Heart left ventricle (tissue), 16 donors: ENCODE data around the gene ADH4. TPM values are rescaled to one million over a fixed set of nuclear protein-coding genes. Genes with fewer than 3 reads are reported as not detected.
"Not testable (repeated sequence)": the region's sequence is repeated elsewhere in the genome, so short reads cannot be mapped to it uniquely, and the experiment has no call there.

ENCODE experiments used
- ATAC-seq, 4 donors: fragments of 200-7000 bp; cut with Tn5 transposase; one replicate each; pipeline ENCODE4 v1.9.1; 2020 to 2022; ENCODE audit warnings: moderate library complexity in 4 of 4, mild to moderate bottlenecking in 3 of 4, moderate number of reproducible peaks in 1 of 4
- DNase-seq, 5 donors: peaks; one replicate each; pipeline ENCODE4 v3.0.0-alpha.2; 2020
- H3K27ac ChIP-seq, 12 donors: fragments of 200-600 bp; sonication (generic) in 4 of 12; one replicate each; pipeline versions ENCODE4 v1.5.0 to v1.8.0; 2016 to 2022; ENCODE audit warnings: mild to moderate bottlenecking in 2 of 12
- H3K27me3 ChIP-seq, 9 donors: fragments of 200-600 bp; sonication (generic) in 2 of 9; one replicate each; pipeline versions ENCODE4 v1.5.1 to v1.8.0; 2016 to 2022; ENCODE audit warnings: mild to moderate bottlenecking in 3 of 9
- H3K36me3 ChIP-seq, 9 donors: fragments of 200-600 bp; sonication (generic) in 2 of 9; one replicate each; pipeline versions ENCODE4 v1.5.0 to v1.8.0; 2018 to 2022; ENCODE audit warnings: mild to moderate bottlenecking in 2 of 9
- H3K4me1 ChIP-seq, 12 donors: fragments of 200-600 bp; sonication (generic) in 4 of 12; one replicate each; pipeline versions ENCODE4 v1.5.0 to v1.8.0; 2016 to 2022; ENCODE audit warnings: mild to moderate bottlenecking in 3 of 12
- H3K4me3 ChIP-seq, 12 donors: fragments of 200-600 bp; sonication (generic) in 4 of 12; one replicate each; pipeline versions ENCODE4 v1.5.0 to v1.8.0; 2017 to 2022; ENCODE audit warnings: mild to moderate bottlenecking in 9 of 12, moderate library complexity in 4 of 12
- H3K9me3 ChIP-seq, 12 donors: fragments of 200-600 bp; sonication (generic) in 4 of 12; one replicate each; pipeline versions ENCODE4 v1.5.0 to v1.8.0; 2016 to 2022; ENCODE audit warnings: mild to moderate bottlenecking in 1 of 12
- POLR2A ChIP-seq, 2 donors: fragments of 450-650 bp; IDR thresholded peaks; one replicate each; pipeline ENCODE4 v1.6.1; 2017; ENCODE audit warnings: antibody characterized with exemption in 2 of 2, mild to moderate bottlenecking in 2 of 2, moderate library complexity in 2 of 2
- WGBS, 4 donors: extraction: QIAGEN DNeasy Blood & Tissue Kit in 2 of 4; methylation state at CpG; one replicate each; pipeline versions ENCODE4 v1.1.5 to v1.1.7; 2013 to 2018; 5-methylcytosine and 5-hydroxymethylcytosine counted together
- intact Hi-C, 10 donors: fragments of 100-400 bp; cut with DNase I; formaldehyde crosslinking; loops; one replicate each; pipeline versions ENCODE4 v1.11.1 to v1.14.2; 2022
- long read RNA-seq, 3 donors: library from polyadenylated mRNA; unstranded; transcript quantifications; one replicate each; pipeline ENCODE4 v2.0.0, GENCODE V29; 2020 to 2021
- polyA plus RNA-seq, 2 donors: library from polyadenylated mRNA; stranded (reverse); fragments of 200-250 nt; gene quantifications; one replicate each; pipeline ENCODE4 v1.2.3, GENCODE V29; 2013
- total RNA-seq, 9 donors: library from RNA; depleted of rRNA in 2 of 9; stranded (reverse); fragments of >200 nt in 2 of 9; fragmentation: NEBNext Ultra II Directional in 3 of 9; extraction: Animal tissue kit (Norgen Biotek cat#: 25700) in 3 of 9; gene quantifications; one replicate each; pipeline versions ENCODE4 v1.1.0 to v1.2.4, GENCODE V29; 2016 to 2023
- TF ChIP-seq, protein P1 (sequence below), 12 donors: fragments of 200-600 bp; sonication (generic) in 4 of 12; IDR thresholded peaks; one replicate each; pipeline versions ENCODE4 v1.5.0 to v1.8.0; 2018 to 2022; ENCODE audit warnings: antibody characterized with exemption in 12 of 12, mild to moderate bottlenecking in 5 of 12
- donor health status: ischemic (EF 13 %, LVEDD 7.1; RV severe dilation, severe dysfunction).
- donor health status: healthy with polysubstance abuse.
- donor health status: DM: no; HTN: yes; CAD: no.
- donor health status: DM: no; HTN: no; CAD: no.
- donor health status: ischemic (EF 25% LVEDD 6.9; RV normal size, moderate dysfunction).
- donor health status: ischemic (EF 25% LVEDD 5.7; RV mildly dilated, moderate dysfunction).
- donor health status: healthy.
- donor health status: DM: yes; HTN: yes; CAD: no.
- donor health status: ischemic (EF 35%, LVEDD 5.7; RV mildly dilated, moderate dysfunction).
- donor health status: nonischemic (EF 11% LVEDD 7.7; RV severe dilation, severe dysfunction).
- donor health status: DM: yes; HTN: yes; CAD: no.
- donor health status: PGD.
- donor health status: ischemic (EF 29% LVEDD 5.4; RV normal size, mild dysfunction).
- donor health status: nonischemic (EF 23%, LVEDD 6.1; RV moderate dilation, normal function).

Gene ADH4
- total RNA-seq (not detected), polyA plus RNA-seq (under 1 TPM in 1 of 2 donors, not detected in 1; 0.12 TPM)
- long read RNA-seq, donor 1: 0 reads
- long read RNA-seq, donor 2: 0 reads
- long read RNA-seq, donor 3: 0 reads

DNA sequence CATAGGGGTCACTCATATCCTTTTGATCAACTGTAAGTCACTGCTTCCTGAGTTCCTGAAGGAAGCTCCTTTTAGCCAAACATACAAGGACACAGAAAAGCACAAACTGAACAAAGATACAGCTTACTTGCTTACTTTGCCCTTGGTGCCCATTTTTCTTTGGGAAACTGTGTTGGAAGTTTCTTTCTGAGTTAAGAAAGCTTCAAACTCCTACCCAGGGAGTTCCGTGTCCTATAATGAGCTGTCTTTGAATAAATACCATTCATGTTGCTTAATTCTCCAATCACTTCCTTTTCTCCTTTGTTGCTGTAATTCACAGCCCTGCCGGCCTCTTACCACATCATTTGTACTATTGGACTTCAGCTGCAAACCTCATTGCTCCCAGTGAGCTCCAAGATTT is at the start of gene ADH4:
Gene ADH4 (minus strand): TSS at position 228 of the 400 bp plus-strand sequence. CDS start 75 bp downstream, at position 153.
- no peak within 1 kb of the TSS for H3K4me3 ChIP-seq
- DNase-seq: no peak
- no peaks in the 10 kb centered on the region for H3K36me3 ChIP-seq
- no peak for ATAC-seq
- H3K27ac ChIP-seq: peak within 1 kb of the TSS in 2 of 12 donors; percentile 2 to 16
- H3K9me3 ChIP-seq: no peaks in the 10 kb centered on the region
- TF ChIP-seq, protein P1, sequence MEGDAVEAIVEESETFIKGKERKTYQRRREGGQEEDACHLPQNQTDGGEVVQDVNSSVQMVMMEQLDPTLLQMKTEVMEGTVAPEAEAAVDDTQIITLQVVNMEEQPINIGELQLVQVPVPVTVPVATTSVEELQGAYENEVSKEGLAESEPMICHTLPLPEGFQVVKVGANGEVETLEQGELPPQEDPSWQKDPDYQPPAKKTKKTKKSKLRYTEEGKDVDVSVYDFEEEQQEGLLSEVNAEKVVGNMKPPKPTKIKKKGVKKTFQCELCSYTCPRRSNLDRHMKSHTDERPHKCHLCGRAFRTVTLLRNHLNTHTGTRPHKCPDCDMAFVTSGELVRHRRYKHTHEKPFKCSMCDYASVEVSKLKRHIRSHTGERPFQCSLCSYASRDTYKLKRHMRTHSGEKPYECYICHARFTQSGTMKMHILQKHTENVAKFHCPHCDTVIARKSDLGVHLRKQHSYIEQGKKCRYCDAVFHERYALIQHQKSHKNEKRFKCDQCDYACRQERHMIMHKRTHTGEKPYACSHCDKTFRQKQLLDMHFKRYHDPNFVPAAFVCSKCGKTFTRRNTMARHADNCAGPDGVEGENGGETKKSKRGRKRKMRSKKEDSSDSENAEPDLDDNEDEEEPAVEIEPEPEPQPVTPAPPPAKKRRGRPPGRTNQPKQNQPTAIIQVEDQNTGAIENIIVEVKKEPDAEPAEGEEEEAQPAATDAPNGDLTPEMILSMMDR (IDR thresholded peaks at IDR 0.05): no peak
- TF ChIP-seq POLR2A (IDR thresholded peaks at IDR 0.05): no peak
- peaks cover 0 to 3% (median 0%) of the 10 kb centered on the region in 12 donors for H3K4me1 ChIP-seq
- no peaks in the 10 kb centered on the region for H3K27me3 ChIP-seq
- intact Hi-C loops: no loop called here
- 35 to 56% (median 48%) methylated on average over 2 of the region's 2 CpGs for WGBS, 4 donors

DNA sequence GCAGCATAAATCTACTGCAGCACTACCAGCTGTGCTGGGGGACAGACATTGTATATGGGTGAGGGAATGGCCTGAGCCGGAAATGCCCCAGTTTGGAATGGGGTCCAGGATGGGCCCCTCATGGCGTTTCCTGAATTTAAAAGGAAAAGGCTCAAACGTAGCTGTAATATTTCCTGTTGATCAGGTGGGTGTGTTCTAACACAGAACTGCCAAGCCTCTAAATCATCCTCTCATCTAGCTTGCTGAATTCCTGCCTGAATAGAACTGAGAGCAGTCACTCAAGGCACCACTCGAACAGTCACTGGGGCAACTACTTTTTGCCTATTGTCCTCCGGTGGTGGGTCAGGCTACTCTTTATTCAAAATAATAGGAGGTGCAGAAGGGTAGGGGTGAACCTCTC is 46.2 kb upstream of the ADH4 start:
- no peaks in the 10 kb centered on the region for H3K4me1 ChIP-seq
- no peak overlapping the region for H3K27ac ChIP-seq
- no peak for TF ChIP-seq POLR2A (IDR thresholded peaks at IDR 0.05)
- peaks cover 0 to 8% (median 0%) of the 10 kb centered on the region in 12 donors for H3K9me3 ChIP-seq
- no peaks in the 10 kb centered on the region for H3K36me3 ChIP-seq
- DNase-seq: no peak
- intact Hi-C loops: no loop called here
- 53 to 76% (median 64%) methylated on average over 5 of the region's 5 CpGs for WGBS, 4 donors
- no peak for ATAC-seq
- no peaks in the 10 kb centered on the region for H3K27me3 ChIP-seq
- no peak overlapping the region for H3K4me3 ChIP-seq

DNA sequence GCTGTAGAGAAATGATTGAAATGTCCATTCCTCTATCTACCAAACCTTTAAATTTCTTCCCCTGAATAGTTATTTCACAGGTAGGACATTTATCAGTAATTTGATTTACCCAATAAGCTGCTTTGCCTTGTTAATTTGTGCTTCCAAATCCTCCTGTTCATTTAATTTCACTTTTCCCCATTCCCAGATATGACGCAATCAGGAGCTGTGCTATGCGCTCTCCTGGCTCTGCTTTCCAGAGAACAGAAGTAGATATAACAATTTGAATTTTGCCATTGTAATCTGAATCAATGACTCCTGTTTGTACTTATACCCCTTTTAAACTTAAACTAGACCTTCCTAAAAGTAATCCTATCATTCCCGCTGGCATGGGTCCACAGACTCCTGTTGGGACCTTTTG is 45.8 kb upstream of the ADH4 start:
- intact Hi-C loops: not testable (repeated sequence)

DNA sequence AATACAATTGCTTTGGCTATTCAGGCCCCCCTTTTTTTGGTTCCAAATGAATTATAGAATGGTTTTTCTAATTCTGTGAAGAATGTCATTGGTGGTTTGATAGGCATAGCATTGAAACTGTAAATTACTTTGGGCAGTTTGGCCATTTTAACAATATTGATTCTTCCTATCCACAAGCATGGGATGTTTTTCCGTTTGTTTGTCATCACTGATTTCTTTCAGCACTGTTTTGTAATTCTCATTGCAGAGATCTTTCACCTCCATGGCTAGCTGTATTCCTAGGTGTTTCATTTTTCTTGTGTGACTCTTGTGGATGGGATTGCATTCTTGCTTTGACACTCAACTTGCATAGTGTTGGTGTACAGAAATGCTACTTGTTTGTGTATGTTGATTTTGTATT is 41.9 kb upstream of the ADH4 start:
- ATAC-seq (no peak), DNase-seq (no peak)
- H3K4me1 ChIP-seq: no peaks in the 10 kb centered on the region
- 70 to 86% (median 77%) methylated on average over 1 of the region's 1 CpG for WGBS, 4 donors
- H3K9me3 ChIP-seq: peaks cover 0 to 5% (median 0%) of the 10 kb centered on the region in 12 donors
- no peak overlapping the region for H3K4me3 ChIP-seq
- H3K27me3 ChIP-seq: no peaks in the 10 kb centered on the region
- no peak for TF ChIP-seq POLR2A (IDR thresholded peaks at IDR 0.05)
- TF ChIP-seq, protein P1 (IDR thresholded peaks at IDR 0.05): no peak
- intact Hi-C loops: no loop called here
- no peak overlapping the region for H3K27ac ChIP-seq
- no peaks in the 10 kb centered on the region for H3K36me3 ChIP-seq

More for the DNA sequence above, 45.8 kb upstream of the ADH4 start:
- H3K36me3 ChIP-seq, DNase-seq, ATAC-seq, H3K27ac ChIP-seq, H3K4me1 ChIP-seq, H3K27me3 ChIP-seq, H3K4me3 ChIP-seq, H3K9me3 ChIP-seq: not testable (repeated sequence)
- WGBS, 4 donors: 80 to 94% (median 91%) methylated on average over 3 of the region's 3 CpGs

DNA sequence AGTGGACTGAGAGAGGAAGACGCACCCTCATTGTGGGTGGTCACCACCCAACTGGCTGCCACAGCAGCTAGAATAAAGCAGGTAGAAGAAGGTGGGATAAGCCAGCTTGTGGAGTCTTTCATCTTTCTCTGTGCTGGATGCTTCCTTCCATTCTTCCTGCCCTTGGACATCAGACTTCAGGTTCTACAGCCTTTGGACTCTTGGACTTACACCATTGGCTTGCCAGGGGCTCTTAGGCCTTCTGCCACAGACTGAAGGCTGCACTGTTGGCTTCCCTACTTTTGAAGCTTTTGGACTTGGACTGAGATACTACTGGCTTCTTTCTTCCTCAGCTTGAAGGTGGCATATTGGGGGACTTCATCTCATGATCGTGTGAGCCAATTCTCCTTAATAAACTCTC is 41.5 kb upstream of the ADH4 start:
- H3K27ac ChIP-seq: no peak overlapping the region
- no peak overlapping the region for H3K4me3 ChIP-seq
- 89 to 97% (median 95%) methylated on average over 2 of the region's 2 CpGs for WGBS, 4 donors
- H3K4me1 ChIP-seq: no peaks in the 10 kb centered on the region
- TF ChIP-seq, protein P1 (IDR thresholded peaks at IDR 0.05): no peak
- TF ChIP-seq POLR2A (IDR thresholded peaks at IDR 0.05): no peak
- DNase-seq (no peak), ATAC-seq (no peak)
- no peaks in the 10 kb centered on the region for H3K36me3 ChIP-seq
- intact Hi-C loops: no loop called here
- peaks cover 0 to 5% (median 0%) of the 10 kb centered on the region in 12 donors for H3K9me3 ChIP-seq
- no peaks in the 10 kb centered on the region for H3K27me3 ChIP-seq
